NCI-H446 treated with DMSO at 0.1 percent for 48 hours (cell line): ENCODE results near the gene SLC9A5.

Source experiments
- DNase-seq: peaks from one replicate; lab custom pipeline; 2025; lab: John Stamatoyannopoulos, UW

The SLC9A5 gene, protein sequence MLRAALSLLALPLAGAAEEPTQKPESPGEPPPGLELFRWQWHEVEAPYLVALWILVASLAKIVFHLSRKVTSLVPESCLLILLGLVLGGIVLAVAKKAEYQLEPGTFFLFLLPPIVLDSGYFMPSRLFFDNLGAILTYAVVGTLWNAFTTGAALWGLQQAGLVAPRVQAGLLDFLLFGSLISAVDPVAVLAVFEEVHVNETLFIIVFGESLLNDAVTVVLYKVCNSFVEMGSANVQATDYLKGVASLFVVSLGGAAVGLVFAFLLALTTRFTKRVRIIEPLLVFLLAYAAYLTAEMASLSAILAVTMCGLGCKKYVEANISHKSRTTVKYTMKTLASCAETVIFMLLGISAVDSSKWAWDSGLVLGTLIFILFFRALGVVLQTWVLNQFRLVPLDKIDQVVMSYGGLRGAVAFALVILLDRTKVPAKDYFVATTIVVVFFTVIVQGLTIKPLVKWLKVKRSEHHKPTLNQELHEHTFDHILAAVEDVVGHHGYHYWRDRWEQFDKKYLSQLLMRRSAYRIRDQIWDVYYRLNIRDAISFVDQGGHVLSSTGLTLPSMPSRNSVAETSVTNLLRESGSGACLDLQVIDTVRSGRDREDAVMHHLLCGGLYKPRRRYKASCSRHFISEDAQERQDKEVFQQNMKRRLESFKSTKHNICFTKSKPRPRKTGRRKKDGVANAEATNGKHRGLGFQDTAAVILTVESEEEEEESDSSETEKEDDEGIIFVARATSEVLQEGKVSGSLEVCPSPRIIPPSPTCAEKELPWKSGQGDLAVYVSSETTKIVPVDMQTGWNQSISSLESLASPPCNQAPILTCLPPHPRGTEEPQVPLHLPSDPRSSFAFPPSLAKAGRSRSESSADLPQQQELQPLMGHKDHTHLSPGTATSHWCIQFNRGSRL

DNA sequence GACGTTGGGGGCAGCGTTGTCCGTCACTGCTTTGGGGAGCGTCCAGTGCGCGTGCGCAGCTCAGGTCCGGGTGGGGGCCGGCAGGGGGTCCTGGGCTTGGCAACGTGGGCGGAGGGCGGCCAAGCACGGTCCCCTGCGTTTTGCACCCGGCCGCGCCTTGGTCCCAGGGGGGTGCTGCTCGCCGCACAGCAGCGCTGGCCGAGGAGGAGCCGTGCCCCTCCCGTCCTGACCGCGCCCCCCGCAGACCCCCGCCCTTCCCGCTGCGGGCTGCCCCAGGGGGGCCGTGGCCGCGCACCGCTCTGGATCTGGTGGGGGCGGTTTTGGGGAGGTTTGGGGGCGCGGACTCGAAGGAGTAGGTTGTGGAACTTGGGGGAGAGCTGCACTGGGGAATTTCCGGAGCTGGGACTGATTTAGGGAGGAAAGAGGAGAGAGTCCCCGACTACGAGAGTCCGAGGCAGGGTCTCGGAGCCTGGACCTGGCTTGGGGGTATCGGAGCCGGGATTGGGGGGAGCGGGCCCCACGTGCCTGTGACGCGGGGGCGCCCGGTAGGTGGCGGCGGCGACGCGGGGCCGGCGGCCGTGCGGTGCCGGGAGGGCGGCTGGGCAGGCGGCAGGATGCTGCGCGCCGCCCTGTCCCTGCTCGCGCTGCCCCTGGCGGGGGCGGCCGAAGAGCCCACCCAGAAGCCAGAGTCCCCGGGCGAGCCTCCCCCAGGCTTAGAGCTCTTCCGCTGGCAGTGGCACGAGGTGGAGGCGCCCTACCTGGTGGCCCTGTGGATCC lies at the start of gene SLC9A5:
TSS of gene SLC9A5 (plus strand) at position 579 of the 777 bp plus-strand sequence. CDS start at position 615, 36 bp downstream.
- no peak for DNase-seq

DNA sequence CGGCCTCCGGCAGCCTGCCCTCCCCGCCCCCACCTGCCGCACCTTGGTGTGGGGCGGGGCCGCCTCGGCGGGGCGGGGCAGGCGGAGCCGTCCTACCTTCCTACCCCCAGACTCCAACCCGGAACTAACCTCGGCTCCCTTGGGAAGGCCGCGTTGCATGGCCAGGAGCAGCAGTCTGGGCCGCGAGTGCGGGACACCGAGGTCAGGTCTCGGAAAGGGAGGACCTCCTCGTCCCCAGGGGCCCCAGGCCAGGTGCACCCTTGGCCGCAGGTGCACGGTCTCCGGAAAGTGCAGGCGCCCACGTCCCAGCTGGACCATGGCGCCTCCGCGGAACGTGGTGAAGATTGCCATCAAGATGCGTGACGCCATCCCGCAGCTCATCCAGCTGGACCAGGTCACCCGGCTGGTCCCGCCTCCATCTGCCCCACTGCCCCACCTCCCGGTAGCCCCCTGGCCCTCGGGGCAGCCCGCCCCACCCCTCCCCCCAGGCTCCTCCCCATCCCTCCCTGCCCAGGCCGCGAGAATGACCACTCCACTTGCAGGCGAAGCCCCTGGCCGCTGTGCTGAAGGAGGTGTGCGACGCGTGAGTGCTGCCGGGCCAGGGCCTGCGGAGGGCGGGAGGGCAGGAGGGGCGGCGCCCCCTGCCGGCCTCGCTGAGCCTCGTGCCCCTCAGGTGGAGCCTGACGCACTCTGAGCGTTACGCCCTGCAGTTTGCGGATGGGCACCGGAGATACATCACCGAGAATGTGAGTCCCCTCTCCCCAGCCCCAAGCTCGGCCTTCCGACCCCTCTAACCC lies 49.6 kb upstream of the SLC9A5 start, which contains the start of gene ELMO3:
TSS of gene ELMO3 (plus strand) at position 121 of the 797 bp plus-strand sequence. CDS start at position 317, 196 bp downstream.
- DNase-seq, result no peak

GRCh38 chr16:67199808-67200198 lies 49.0 kb upstream of the SLC9A5 start:
- DNase-seq, result no peak

GRCh38 chr16:67200491-67200890 lies 48.3 kb upstream of the SLC9A5 start:
- DNase-seq, result no peak

- no peak for DNase-seq
Observed at GRCh38 chr16:67201411-67202345, 47.1 kb upstream of the SLC9A5 start.

DNA sequence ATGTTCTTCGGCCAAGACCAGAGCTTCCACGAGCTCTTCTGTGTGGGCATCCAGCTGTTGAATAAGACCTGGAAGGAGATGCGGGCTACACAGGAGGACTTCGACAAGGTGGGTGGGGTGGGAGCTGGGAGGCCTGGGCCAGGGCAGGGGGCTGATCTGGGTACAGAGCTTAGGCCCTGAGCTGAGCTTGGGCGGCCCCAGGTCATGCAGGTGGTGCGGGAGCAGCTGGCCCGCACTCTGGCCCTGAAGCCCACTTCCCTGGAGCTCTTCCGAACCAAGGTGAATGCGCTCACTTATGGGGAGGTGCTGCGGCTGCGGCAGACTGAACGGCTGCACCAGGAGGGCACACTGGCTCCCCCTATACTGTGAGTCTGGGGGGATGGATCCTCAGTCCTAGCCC lies 46.4 kb upstream of the SLC9A5 start:
- DNase-seq, result no peak

DNA sequence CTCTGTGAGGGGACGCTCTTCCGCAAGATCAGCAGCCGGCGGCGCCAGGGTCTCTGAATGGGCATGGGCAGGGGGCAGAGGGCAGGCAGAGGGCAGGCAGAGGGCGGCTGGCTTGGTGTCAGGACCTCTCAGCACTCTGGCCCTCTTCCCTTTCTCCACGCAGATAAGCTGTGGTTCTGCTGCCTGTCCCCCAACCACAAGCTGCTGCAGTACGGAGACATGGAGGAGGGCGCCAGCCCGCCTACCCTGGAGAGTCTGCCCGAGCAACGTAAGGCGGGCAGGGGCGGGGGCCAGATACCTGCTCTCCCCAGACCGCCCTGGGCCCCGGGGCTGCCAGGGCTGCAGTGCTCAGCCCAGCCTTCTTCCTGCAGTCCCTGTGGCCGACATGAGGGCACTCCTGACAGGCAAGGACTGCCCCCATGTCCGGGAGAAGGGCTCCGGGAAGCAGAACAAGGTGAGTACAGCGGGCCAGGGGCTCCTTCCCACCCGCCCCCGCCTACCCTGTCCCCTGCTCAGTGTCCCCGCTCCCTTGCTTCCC lies 45.8 kb upstream of the SLC9A5 start:
- DNase-seq, result no peak

DNA sequence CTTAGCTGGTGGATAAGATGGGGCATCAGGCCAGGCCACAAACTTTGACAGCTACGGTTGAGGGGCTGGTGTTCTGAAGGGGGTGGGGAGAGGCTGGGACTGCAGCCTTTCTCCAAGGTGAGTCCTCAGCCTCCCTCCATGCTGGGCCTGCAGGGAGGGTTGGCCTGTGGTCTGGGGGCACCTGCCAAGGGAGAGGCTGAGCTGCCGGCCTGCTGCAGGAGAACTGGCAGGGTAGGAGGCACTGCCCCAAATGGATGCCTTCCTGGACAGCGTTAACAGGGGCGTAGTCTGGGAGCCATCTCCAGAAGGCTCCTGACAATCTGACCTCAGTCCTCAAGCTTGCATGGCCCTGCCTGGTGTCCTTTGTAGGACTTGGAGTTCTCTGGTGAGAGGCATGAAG lies 44.7 kb upstream of the SLC9A5 start:
- no peak for DNase-seq

GRCh38 chr16:67206129-67206837 lies 42.5 kb upstream of the SLC9A5 start:
- DNase-seq, result no peak

GRCh38 chr16:67206838-67207248 lies 41.9 kb upstream of the SLC9A5 start:
- DNase-seq, result no peak

GRCh38 chr16:67207249-67208091 lies 41.3 kb upstream of the SLC9A5 start:
- no peak for DNase-seq

GRCh38 chr16:67208154-67208896 lies 40.5 kb upstream of the SLC9A5 start:
- no peak for DNase-seq

- no peak for DNase-seq
Observed at GRCh38 chr16:67209565-67209964, 39.2 kb upstream of the SLC9A5 start.

DNA sequence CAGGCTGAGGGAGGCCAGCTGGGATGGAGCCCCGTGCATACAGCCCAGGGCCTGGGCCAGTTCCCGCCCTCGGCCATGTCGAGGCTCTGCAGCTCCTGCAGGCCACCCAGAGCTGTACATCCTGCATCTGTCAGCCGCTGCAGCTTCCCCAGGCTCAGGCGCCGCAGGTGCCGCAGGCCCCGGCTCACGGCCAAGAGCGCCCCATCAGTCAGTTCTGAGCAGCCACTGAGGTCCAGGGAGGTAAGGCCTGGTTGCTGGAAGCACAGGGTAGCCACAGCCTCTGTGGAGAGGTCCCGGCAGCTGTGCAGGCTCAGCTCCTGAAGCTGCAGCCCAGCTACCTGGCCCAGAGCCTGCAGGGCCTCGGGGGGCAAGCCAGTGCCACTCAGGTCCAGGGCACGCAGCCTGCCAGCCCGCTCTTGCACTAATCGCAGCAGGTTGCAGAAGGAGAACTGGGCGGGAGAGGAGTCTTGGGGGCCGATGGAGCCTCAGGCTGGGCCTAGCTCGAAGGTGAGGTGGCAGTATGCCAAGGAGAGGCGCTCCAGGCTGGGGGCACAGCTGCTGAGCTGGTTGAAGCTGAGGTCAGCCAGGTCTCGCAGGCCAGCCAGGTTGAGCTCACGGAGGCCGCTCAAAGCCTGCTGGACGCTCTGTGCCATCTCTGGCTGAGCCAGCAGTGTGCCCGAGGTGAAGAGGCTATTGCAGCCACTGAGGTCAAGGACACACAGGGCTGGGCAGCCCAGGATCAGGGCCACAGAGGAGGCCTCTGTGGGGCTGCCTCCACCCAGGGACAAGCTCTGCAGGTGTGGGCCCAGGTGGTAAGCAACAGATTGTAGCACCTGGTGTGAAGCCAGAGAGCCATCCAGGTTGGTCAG lies 38.5 kb upstream of the SLC9A5 start:
- DNase-seq, result no peak

DNA sequence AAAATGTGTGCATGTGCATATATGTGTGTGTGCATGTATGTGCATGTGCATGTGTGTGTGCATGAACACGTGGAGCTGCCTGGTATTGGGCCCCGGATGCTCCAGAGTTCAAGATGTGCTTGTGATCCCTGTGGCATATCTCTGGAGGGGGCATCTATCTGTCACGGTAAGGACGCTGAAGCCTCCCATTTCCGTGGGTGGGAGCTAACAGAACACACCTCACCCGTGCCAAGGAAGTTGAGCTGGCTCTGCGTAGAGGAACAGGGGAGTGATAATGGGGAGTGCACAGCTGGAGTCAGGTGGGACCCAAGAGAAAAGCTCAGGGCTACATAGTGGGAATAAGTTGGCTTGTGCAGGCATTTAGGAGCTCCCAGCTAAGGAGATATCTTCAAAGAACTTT lies 37.1 kb upstream of the SLC9A5 start:
- DNase-seq, result no peak

DNA sequence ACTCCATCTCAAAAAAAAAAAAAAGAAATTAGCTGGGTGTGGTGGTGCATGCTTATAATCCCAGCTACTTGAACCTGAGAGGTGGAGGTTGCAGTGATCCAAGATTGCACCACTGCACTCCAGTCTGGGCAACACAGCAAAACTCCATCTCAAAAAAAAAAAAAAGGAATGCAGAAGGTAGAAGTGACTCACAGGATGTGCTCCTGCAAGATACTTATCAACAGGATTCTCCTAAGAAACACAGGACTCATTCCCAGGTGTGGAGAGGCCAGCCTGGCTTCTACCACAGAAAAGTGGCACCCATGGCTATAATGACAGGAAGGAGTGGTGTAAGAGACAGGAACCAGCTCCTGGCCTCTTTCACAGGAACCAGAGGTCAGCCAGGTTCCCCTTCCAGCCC lies 36.0 kb upstream of the SLC9A5 start:
- no peak for DNase-seq
